Measurements from ENCODE around the gene NAT14.
A peak's percentile ranks its signal among the peaks of the same experiment; 100 is the strongest.

The NAT14 gene

DNA sequence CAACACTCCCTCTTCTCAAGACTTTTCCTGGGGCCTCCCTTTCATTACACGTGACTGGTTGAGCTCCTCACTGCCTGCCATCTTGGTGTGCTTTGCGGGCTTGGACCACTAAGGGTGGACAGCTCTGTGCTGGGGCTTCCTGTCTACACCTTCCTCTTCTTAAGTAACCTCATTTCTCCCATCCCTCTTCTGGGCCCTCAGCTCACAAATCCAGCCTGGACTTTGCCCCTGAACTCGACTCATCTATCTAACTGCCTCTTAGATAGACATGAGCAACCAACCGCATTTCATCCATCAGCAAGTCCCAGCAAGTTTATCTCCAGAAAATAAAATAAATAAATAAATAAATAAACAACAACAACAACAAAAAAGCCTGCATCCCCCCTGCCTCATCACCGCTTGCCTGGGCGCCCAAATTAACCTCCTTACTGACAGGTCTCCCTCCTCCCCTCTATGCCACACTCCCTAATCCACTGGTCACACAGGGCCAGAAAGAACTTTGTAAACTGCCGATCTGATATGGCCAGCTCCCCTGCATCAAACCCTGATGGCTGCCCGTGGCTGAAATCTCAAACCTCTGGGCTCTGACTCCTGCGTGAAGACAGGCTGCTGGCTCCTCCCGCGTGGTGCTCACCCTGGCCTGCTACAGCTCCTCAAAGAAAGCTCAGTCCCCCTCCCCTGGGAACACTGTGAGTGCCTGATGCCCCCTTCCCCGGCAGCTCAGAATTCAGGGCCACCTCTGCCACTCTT lies 31.3 kb upstream of the NAT14 start:
- no peak for DNase-seq

DNA sequence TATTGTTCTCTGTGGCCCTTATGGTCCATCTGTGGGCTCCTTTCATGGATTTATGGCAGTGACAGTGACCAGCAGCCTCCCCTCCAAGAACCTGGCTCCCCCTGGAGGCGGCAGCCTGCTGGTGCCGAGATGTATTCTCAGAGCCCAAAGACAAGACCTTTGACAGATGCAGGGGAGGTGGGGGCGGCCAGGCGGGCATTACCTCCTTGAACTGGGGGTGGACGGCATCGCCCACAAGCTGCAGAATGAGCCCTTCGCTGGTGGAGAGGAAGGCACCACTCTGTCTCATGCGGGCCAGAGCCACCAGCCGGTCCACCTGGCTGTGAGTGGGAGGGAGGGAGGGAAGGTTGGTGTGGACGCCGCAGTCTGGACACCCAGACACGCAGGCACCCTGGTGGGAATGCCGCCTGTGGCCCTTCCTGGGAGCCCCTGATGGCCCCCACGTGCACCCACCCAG lies 30.2 kb upstream of the NAT14 start:
- DNase-seq, result peak; percentile 59

DNA sequence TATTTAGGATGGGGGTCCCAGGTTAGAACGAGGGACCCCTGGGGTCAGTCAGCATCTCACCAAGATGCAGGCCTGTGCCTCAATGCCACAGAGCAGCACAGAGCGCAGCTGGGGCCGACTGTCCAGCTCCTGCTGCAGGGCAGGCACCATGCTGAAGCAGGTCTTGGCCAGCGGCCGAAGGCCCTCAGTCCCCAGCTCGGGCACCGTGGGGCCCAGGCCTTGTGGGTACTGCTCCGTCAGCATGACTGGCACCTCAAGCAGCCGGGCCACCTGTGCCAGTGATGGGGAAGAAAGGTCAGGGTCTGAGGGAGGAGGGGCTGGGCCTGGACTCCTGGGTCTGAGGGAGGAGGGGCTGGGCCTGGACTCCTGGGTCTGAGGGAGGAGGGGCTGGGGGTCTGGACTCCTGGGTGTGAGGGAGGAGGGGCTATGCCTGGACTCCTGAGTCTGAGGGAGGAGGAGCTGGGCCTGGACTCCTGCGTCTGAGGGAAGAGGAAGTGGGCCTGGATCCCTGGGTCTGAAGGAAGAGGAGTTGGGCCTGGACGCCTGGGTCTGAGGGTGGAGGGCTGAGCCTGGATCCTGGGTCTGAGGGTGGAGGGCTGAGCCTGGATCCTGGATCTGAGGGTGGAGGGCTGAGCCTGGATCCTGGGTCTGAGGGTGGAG lies 29.3 kb upstream of the NAT14 start:
- DNase-seq, result no peak

DNA sequence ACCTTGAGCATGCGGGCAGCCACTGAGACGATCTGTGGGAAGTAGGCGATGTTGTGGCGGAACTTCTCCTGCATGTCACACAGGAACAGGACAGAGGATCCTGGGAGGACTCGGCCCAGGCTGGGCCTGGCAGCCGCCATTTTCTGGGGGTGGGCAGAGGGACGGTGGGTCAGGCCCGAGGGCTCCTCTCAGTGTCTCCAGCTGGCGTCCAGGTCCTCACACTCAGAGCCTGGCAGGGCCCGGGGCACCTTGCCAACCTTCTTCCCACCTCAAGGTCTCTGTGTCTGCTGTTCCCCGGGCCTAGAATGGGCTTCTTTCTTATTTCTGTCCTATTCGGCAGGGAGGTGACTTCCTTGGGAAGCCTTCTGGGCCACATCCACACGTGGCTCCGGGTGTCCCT lies 28.6 kb upstream of the NAT14 start:
- no peak for DNase-seq

DNA sequence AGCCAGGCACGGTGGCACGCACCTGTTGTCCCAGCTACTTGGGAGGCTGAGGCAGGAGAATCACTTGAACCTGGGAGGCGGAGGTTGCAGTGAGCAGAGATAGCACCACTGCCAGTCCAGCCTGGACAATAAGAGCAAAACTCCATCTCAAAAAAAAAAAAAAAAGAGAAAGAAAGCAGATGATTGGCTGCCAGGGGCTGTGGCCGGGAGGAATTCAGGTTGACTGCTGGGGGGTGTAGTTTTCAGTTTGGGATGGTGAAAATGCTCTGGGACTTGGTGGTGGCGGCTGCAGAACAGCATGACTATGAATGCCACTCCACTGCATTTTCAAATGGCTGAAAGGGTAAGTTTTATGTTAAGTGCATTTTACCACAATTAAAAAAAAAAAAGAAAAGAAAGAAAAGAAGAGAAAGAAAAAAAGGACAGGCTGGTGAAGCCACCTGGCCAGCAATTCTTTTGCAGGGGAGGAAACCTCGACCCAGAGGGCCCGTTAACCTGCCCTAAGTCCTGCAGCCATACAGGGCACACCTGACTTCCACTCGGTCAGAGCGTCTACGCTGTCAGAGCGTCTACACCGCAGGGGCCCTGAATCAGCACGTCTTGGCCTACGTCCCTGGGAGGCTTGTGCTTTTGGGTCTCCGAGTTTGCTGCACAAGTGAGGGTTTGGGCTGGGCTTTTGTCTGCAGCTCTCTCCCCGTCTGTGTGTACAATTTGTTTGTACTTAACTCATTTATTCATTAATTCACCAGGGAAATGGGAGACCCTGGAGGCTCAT lies 27.1 kb upstream of the NAT14 start:
- no peak for DNase-seq

DNA sequence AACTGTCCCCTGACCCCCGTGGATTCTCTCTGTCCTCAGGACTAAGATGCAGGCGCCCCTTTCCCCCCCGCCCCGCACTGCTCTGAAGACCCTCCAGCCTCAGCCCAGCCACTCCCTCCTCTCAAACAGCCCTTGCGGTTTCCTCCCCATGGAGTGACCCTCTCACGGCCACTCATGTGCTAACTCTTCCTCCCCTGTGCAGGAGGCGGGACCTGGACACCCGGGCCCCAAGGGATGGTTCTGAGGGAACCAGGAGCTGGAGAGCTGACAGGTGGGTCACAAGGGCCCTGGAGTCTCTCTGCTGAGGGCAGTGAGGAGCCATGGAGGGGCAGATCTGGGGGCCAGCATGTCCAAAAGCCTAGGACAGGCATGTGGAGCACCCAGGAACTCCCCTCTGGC lies 25.4 kb upstream of the NAT14 start:
- no peak for DNase-seq

DNA sequence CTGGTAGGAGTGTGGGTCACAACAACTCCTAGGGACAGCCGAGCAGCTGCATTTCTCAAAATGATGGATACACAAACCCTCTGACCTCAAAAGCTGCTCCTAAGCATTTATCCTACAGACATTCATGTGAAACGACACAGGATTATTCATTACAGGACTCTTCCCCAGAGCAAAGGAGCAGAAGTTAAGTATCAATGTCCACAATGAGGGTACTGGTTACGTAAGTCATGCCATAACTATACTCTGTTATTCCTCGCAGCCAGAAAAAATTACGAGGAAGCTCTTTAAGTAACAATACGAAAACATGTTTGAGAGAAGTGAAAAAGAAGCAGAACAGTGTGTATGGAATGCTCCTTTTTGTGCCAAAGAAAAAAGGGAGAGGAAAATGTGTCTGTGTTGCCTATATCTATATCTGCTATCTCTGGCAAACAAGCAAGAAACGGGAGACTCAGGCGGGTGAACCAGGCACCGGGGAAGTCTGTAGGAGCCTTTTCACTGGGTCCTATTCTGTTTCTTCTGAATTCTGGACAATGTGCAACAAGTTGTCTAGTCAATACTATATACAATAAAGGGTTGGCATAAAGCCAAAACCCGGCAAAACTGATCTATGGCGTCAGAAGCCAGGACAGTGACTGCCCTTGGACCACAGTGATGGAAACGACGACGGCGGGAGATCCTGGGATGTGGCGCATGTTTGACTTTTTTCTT lies 24.9 kb upstream of the NAT14 start:
- no peak for DNase-seq

DNA sequence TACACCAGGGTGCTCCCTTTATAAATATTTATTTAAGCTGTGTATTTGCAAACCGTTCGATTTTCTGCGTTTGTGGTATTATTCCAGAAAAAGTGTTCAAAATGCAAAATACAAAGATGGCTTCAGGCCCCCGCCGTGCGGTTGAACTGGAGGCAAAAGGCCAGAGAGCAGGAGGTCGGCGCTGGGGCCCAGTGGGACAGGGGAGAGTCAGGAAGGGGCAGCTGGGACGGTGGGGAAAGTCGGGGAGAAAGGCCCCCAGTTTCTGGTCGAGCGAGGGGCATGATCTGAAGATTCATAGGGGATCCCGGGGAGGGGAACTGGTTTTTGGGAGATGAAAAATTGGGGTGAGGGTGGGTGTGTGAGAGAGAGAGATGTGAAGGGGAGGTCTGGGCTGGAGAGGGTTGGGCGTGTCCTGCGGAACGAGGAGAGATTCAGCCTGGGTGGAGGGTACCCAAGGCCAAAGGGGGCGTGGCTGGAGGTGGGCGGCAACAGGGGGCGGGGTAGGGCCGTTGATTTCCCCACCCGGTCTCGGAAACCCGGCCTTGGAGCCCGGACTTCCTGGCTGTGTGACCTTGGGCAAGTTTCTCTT lies 24.2 kb upstream of the NAT14 start:
- DNase-seq, result peak; percentile 44

DNA sequence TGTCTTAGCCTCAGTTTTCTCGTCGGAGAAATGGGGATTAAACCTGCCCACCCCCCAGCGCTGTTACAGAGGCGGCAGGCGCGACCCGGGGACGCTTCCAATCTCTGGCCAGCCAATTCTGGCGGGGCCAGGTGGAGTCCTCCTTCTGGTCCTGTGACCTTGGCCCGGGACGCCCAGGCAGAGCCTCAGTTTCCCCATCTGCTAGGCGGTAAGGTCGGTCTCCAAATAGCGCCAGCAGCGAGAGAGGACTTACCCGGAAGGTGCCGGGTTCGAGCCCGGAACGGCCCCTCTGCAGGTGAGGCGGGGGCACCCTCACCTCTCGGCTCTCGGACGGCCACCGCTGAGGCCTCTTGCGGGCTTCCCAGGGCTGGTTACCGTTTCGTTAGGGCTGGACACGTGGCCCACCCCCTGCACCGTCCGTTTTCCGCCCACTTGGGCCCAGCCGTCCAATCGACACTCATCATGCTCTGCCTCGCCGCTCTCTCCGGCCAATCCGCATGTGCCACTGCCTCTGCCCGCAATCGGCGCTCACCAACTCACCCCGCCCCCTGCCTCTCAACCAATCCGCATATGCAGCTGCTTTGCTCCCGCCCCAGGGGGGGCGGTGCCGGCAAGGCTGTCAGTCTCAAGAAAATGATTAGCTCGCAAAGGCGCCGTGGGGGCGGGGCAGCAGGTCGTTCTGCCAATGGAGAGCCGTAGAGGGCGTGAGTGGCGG lies 23.6 kb upstream of the NAT14 start, which contains the start of gene ISOC2:
TSS of gene ISOC2 (minus strand) at position 384 of the 715 bp plus-strand sequence. CDS start 5,156 bp downstream, outside the sequence.
- peak; percentile 100 for DNase-seq

DNA sequence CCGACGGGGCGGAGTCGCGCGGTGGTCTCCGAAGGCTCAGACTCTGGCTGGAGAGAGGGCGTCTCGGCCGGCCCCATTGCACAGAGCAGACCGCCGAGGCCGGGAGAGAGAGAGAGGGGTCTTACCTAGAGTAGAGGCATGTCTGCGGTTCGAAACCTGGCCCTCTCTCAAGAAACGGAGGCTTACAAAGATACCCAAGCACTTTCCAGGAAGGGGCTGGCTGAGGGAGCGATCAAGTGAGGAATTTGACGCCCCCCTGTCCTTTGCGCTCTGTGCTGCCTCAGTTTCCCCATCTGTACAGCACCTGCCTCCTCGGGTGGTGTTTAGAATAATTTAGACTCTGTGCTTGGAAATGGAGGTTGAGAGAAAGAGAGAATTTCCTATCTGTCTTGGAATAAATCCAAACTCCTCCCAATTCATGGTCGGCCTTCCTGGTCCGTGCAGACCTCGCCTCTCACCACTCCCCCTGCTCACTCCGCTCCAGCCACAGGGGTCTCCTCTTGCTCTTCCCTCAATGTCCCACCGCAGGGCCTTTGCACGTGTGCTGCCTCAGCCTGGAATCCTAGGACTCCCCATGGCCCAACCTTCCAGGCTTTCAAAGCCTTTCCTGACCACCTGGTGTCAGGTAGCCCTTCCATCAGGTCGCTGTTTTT lies 22.9 kb upstream of the NAT14 start:
- DNase-seq, result no peak

DNA sequence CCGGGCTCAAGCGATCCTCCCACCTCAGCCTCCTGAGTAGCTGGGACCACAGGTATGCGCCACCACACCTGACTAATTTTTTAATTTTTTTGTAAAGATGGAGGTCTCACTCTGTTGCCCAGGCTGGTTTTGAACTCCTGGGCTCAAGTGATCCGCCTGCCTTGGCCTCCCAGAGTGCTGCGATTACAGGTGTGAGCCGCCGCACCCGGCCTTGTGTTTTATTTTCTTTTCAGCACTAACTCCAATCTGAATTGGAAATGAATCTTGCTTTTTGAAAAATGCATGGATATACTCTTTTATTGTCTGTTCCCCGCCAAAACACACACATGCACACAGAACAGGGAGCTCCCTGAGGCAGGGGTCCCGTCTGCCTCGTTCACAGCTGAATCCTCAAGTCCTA lies 22.3 kb upstream of the NAT14 start:
- no peak for DNase-seq

DNA sequence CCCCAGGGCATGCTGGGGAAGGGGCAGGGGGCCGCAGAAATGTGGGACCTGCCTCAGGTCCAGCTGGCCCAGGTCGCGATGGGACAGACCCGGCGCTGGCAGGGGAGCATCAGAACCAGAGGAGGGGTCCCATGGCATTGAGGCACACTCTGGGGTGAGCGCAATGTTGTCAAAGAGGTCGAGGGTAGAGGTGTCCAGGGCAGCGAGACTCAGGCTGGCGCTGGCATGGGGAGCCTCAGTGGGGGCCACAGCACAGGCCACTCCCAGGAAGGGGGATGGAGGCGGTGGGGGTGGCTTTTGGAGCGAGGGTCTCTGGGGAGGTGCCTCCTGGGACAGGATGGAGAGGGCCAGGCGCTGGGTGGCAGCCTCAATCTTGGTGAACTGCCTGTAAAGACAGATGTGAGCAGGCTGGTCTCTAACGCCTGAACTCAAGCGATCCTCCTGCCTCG lies 21.4 kb upstream of the NAT14 start:
- no peak for DNase-seq

DNA sequence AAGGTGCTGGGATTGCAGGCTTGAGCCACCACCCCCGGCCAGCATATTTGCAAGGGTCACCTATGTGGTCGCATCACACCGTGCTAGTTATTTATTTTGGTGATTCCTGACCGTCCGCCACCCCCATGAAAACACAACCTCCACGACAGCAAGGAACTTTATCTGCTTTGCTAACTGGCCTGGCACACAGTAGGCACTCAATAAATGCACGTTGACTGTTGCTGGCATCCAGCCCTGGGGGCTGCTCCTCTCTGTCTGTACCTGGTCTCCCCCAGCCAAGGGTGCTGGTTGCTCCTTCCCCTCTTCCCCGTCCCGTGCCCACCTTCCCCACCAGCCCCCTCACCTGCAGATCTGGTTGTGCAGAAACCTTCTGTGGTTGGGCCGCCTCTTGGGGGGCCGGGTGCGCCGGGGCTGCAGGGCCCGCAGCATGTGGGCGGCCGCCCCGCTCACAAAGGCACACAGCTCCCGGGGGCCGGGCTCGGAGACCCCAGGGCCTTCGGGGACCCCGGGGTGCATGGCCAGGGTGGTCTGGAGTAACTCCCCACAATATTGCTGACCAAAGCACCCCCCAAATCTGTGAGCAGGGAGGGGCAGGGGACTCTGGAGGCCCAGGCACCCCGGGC lies 20.8 kb upstream of the NAT14 start:
- DNase-seq, result no peak

DNA sequence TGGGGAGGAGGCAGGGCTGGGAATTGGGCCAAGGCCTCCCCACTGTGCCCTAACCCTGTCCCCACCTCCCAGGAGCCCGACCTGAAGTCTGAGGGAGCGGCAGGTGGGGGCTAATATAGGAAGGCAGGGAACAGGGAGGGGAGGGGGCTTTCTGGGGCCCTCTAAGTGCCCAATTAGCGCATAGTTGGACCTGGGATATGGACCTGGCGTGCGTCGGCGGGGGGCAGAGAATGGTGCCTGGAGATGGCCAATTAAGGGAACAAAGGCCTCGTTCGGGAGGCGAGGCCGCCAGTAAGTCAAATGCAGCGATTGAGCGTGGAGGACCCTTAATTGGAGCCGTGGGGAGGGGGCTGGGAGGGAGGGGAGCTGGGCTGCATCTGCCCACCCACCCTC lies 20.3 kb upstream of the NAT14 start, which contains the start of gene C19orf85:
TSS of gene C19orf85 (minus strand) at position 90 of the 393 bp plus-strand sequence. CDS start 197 bp downstream, outside the sequence.
- no peak for DNase-seq

DNA sequence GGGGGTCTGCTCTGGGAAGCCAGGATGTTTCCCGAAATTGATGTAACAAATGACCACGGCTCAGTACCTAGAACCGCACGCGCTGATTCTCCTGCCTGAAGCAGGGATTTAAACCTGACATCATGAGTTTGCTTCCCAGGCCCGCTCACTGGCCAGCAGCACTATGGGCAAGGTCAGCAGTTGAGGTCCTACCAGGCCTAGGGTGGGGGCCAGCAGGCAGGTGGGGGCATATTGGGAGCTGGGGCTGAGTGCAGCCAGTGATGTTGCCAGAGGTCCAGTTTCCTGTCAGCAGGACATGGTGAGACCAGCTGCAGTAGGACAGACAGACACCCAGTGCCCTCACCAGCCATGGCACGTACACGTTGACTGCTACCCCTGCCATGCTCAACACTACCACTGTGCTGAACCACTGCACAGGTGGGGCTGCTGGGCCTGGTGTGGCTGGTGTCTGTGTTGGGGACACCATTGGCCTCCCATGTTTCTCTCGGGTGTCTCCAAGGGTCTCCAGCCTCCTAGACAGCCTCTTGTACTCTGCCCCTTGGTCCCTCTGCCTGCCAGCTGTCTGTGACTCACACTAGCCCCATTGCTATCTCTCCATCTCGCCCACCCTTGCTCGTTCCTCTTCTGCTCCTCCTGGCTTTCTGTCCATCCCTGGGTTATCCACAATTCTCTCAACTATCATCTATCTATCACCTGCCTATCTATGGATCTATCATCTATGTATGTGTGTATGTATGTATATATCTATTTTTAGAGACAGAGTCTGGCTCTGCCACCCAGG lies 19.3 kb upstream of the NAT14 start:
- DNase-seq, result no peak

DNA sequence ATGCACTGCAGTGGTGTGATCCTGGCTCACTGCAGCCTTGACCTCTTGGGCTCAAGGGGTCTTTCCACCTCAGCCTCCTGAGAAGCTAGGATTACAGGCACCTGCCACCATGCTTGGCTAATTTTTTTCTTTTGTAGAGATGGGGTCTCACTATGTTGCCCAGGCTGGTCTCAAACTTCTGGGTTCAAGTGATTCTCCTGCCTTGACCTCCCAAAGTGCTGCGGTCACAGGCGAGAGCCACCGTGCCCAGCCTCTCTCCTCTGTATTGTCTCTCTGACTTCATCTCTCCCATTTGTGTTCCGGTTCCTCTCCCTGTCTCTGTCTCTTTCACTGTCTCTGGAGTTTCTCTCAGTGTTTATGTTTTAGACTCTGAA lies 18.8 kb upstream of the NAT14 start:
- no peak for DNase-seq

DNA sequence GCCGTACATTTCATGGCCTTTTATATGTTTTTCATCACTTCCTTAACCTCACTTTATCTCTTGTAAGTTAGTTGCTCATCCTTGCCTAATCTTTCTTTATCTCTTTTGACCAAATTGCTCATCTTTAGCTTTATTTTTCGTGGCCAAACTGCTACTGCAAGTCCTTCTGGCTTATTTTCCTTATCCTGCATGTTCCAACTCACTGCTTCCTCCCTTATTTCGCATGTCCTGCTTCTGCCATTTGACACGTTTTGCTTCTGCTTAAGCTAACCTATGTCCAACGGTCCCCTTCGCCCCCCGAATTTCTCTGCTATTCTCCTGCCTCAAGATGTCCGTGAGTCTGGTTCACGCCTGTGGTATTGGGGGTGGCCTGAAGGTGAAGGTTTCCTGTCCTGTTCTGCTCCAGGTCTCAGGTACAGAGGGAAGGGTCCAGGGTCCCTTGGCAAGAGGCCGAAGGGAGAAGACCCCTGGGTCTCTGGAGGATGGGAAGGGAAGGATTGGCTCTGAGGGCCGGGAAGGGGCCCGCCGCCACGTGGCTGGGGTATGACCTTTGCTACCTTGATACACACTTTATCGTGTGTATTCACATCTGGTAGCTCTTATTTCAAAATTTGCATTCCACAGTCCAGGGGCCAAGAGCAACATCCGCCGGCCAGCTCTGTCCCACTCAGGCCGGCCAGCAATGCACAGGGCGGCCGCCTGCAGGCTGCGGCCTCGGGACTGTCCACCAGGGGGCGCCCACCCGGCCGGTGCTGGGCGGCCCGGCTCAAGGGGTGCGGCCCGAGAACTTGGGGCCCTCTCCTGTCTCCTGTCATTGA lies 17.5 kb upstream of the NAT14 start:
- DNase-seq, result peak; percentile 73

DNA sequence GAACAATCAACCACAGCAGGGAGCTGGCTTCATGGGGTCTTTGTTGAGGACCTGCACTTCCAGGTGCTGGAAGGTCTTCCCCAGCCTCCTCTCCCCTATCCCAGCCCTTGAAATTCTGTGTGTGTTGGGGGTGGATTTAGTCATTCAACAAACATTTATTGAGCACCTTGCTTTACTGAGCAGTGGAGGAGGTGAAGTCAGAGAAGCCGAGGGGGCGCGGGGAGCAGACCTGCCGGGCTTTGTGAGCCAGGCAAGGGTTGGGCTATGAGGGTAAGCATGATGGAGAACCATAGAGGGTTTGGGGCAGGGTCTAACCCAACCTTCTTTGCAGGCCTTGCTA lies 17.0 kb upstream of the NAT14 start:
- DNase-seq, result no peak

DNA sequence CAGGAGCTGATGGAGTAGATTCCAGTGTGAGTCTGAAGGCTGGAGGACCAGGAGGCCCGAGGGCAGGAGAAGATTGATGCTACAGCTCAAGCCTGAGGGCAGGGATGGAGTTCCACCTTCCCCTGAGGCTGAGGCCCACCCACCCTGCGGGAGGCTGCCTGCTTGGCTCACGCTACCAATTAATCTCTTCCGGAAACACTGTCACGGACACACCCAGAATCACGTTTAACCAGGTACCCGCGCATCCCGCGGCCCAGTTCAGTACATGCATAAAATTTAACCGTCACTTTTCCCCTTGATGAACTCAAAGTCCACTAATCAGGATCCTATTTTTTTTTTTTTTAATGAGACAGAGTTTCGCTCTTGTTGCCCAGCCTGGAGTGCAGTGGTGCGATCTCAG lies 13.7 kb upstream of the NAT14 start:
- DNase-seq, result no peak
